Hepatocyte (in vitro differentiated cells): ENCODE results near the gene DYNC1I2. TPM values are rescaled to one million over a fixed set of nuclear protein-coding genes. Genes with fewer than 3 reads are reported as not detected.

Experiments used
- DNase-seq: peaks from one replicate; pipeline ENCODE4 v3.0.0-alpha.2; 2016; ENCODE audit warnings: low spot score
- H2AFZ ChIP-seq: fragments of 200-600 bp; sonication (generic); 2 replicates; pipeline ENCODE4 v1.6.0; 2016; ENCODE audit warnings: antibody characterized with exemption, mild to moderate bottlenecking
- H3K27ac ChIP-seq: fragments of 200-600 bp; sonication (generic); 2 replicates; pipeline ENCODE4 v1.5.1; 2016; ENCODE audit warnings: mild to moderate bottlenecking
- H3K27me3 ChIP-seq: fragments of 200-600 bp; sonication (generic); 2 replicates; pipeline ENCODE4 v1.6.1; 2016
- H3K36me3 ChIP-seq: fragments of 200-600 bp; sonication (generic); replicated peaks from 2 replicates; pipeline ENCODE4 v1.5.1; 2016; ENCODE audit warnings: low read depth; ENCODE audit not compliant: insufficient read depth
- H3K4me1 ChIP-seq: fragments of 200-600 bp; sonication (generic); 2 replicates; pipeline ENCODE4 v1.5.1; 2016; ENCODE audit warnings: mild to moderate bottlenecking, moderate library complexity; ENCODE audit not compliant: insufficient read depth
- H3K4me2 ChIP-seq: fragments of 200-600 bp; sonication (generic); 2 replicates; pipeline ENCODE4 v1.6.0; 2016
- H3K4me3 ChIP-seq: fragments of 200-600 bp; sonication (generic); 2 replicates; pipeline ENCODE4 v1.5.1; 2016; ENCODE audit warnings: mild to moderate bottlenecking
- H3K79me2 ChIP-seq: fragments of 200-600 bp; sonication (generic); 2 replicates; pipeline ENCODE4 v1.6.0; 2017; ENCODE audit warnings: mild to moderate bottlenecking
- H3K9me2 ChIP-seq: fragments of 200-600 bp; sonication (generic); replicated peaks from 2 replicates; pipeline ENCODE4 v1.6.0; 2017; ENCODE audit warnings: mild to moderate bottlenecking; ENCODE audit not compliant: insufficient read depth
- H3K9me3 ChIP-seq: fragments of 200-600 bp; sonication (generic); 2 replicates; pipeline ENCODE4 v1.5.1; 2016; ENCODE audit warnings: low read depth, mild to moderate bottlenecking
- H4K20me1 ChIP-seq: fragments of 200-600 bp; sonication (generic); 2 replicates; pipeline ENCODE4 v1.6.0; 2016; ENCODE audit warnings: mild to moderate bottlenecking; ENCODE audit not compliant: insufficient read depth, poor library complexity, severe bottlenecking
- EZH2 ChIP-seq: fragments of 200-600 bp; sonication (generic); IDR thresholded peaks from 2 replicates; pipeline ENCODE4 v1.6.1; 2016; ENCODE audit warnings: antibody characterized with exemption, mild to moderate bottlenecking, borderline replicate concordance
- EZH2phosphoT487 ChIP-seq: fragments of 200-600 bp; sonication (generic); IDR thresholded peaks from one replicate; pipeline ENCODE4 v1.6.1; 2018; ENCODE audit warnings: antibody characterized with exemption, mild to moderate bottlenecking, low read depth, moderate library complexity; ENCODE audit not compliant: unreplicated experiment, severe bottlenecking
- WGBS: methylation state at CpG from one replicate; pipeline ENCODE4 v1.1.6; 2016; ENCODE audit warnings: low lambda C conversion rate; ENCODE audit errors: missing lambda C conversion rate; 5-methylcytosine and 5-hydroxymethylcytosine counted together
- polyA plus RNA-seq: library from polyadenylated mRNA; unstranded; fragments of >200 nt; fragmentation: Nextera tagmentation; extraction: Ambion mirVana; gene quantifications from 2 replicates; pipeline ENCODE4 v1.2.1, GENCODE V29; 2016
- total RNA-seq: library from RNA; depleted of rRNA; stranded (reverse); fragments of >200 nt; gene quantifications from 2 replicates; pipeline ENCODE4 v1.2.3, GENCODE V29; 2014
- TF ChIP-seq, protein P1 (sequence below): fragments of 200-600 bp; sonication (generic); IDR thresholded peaks from 2 replicates; pipeline ENCODE4 v1.5.1; 2016; ENCODE audit warnings: antibody characterized with exemption, mild to moderate bottlenecking; ENCODE audit not compliant: poor library complexity

Gene DYNC1I2
- total and polyA plus RNA-seq, 2 experiments from 2014 or later = 54.3 to 116 TPM

DNA sequence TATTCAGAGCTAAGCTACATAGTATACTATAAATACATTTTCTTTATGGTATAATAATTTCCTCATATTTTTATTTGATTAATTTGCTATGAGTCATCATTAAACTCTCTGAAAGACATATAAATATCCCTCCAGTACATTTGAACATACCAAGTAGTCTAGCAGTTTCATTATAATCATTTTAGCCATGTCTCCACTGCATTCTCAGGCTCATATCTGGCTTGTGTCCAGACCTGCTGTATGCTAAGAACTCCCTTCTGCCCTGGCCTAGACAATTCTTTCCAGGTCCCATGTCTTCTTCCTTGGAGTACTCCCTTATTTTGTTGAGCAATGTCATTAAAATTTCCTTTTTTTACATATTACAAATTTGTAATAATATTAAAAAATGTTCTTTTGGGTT, 16.6 kb upstream of the DYNC1I2 start:
- H3K27me3 ChIP-seq = no peaks in the 10 kb centered on the region
- no peaks in the 10 kb centered on the region for H3K9me2 ChIP-seq
- H3K27ac ChIP-seq = no peak overlapping the region
- H4K20me1 ChIP-seq = no peaks in the 10 kb centered on the region
- no peaks in the 10 kb centered on the region for H3K9me3 ChIP-seq
- no peak overlapping the region for H2AFZ ChIP-seq
- H3K4me3 ChIP-seq = no peak overlapping the region
- H3K4me1 ChIP-seq = no peaks in the 10 kb centered on the region
- H3K36me3 ChIP-seq = no peaks in the 10 kb centered on the region
- DNase-seq = no peak
- no peak overlapping the region for H3K4me2 ChIP-seq
- TF ChIP-seq, protein P1, sequence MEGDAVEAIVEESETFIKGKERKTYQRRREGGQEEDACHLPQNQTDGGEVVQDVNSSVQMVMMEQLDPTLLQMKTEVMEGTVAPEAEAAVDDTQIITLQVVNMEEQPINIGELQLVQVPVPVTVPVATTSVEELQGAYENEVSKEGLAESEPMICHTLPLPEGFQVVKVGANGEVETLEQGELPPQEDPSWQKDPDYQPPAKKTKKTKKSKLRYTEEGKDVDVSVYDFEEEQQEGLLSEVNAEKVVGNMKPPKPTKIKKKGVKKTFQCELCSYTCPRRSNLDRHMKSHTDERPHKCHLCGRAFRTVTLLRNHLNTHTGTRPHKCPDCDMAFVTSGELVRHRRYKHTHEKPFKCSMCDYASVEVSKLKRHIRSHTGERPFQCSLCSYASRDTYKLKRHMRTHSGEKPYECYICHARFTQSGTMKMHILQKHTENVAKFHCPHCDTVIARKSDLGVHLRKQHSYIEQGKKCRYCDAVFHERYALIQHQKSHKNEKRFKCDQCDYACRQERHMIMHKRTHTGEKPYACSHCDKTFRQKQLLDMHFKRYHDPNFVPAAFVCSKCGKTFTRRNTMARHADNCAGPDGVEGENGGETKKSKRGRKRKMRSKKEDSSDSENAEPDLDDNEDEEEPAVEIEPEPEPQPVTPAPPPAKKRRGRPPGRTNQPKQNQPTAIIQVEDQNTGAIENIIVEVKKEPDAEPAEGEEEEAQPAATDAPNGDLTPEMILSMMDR = no peak
- TF ChIP-seq EZH2 = no peak
- no peak for TF ChIP-seq EZH2phosphoT487
- no peaks in the 10 kb centered on the region for H3K79me2 ChIP-seq

DNA sequence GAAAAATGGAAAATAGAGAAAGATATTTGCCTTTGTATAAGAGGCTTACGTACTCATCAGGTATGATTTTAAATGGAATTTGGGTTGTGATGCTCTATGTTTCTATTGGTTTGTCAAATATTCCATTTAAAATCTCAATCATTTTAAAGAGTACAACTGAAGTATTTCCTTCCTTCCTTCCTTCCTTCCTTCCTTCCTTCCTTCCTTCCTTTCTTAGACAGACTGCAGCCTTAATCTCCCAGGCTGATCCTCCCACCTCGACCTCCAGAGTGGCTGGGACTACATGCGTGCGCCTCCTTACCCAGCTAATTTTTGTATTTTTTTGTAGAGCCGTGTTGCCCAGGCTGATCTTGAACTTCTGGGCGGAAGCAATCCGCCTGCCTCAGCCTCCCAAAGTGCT, 15.4 kb upstream of the DYNC1I2 start:
- H3K27me3 ChIP-seq = no peaks in the 10 kb centered on the region
- no peaks in the 10 kb centered on the region for H4K20me1 ChIP-seq
- no peak overlapping the region for H3K4me3 ChIP-seq
- no peak for TF ChIP-seq EZH2phosphoT487
- TF ChIP-seq EZH2 = no peak
- TF ChIP-seq, protein P1 = no peak
- no peak overlapping the region for H2AFZ ChIP-seq
- no peaks in the 10 kb centered on the region for H3K4me1 ChIP-seq
- no peaks in the 10 kb centered on the region for H3K79me2 ChIP-seq
- no peaks in the 10 kb centered on the region for H3K36me3 ChIP-seq
- 94% methylated on average over 7 of the region's 7 CpGs for WGBS
- DNase-seq = no peak
- no peaks in the 10 kb centered on the region for H3K9me2 ChIP-seq
- no peak overlapping the region for H3K27ac ChIP-seq
- no peaks in the 10 kb centered on the region for H3K9me3 ChIP-seq
- no peak overlapping the region for H3K4me2 ChIP-seq

DNA sequence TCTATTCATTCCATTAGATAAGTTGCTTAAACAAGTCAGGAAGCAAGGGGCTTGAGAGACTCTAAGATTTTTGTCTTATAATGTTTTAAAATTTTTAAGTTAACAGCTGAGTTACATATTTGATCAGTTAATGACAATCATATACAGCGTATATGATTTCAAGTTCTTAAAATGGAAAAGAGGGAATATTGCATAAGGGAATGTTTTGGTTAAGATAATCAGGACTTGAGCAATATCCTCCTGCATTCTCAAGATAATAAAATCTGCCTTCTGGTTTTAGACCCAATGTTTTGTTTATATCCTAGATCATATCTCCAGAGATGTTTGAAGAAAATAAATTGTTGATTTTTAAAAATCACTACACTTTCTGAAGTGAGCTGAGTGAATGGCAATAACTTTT, 13.4 kb upstream of the DYNC1I2 start:
- 76% methylated on average over 1 of the region's 1 CpG for WGBS
- Histone ChIP-seq H3K27me3 (no peaks in the 10 kb centered on the region), H3K27ac (no peak overlapping the region)

More for the DNA sequence above, 13.4 kb upstream of the DYNC1I2 start:
- Histone ChIP-seq H4K20me1 (no peaks in the 10 kb centered on the region), H3K4me1 (no peaks in the 10 kb centered on the region), H2AFZ (no peak overlapping the region), H3K4me2 (no peak overlapping the region), H3K9me2 (no peaks in the 10 kb centered on the region), H3K36me3 (no peaks in the 10 kb centered on the region), H3K79me2 (no peaks in the 10 kb centered on the region), H3K4me3 (no peak overlapping the region), H3K9me3 (no peaks in the 10 kb centered on the region)
- DNase-seq = no peak
- TF ChIP-seq EZH2 (no peak), EZH2phosphoT487 (no peak)
- TF ChIP-seq, protein P1 = no peak
